ENCODE data around the gene PRTN3.

The PRTN3 gene

DNA sequence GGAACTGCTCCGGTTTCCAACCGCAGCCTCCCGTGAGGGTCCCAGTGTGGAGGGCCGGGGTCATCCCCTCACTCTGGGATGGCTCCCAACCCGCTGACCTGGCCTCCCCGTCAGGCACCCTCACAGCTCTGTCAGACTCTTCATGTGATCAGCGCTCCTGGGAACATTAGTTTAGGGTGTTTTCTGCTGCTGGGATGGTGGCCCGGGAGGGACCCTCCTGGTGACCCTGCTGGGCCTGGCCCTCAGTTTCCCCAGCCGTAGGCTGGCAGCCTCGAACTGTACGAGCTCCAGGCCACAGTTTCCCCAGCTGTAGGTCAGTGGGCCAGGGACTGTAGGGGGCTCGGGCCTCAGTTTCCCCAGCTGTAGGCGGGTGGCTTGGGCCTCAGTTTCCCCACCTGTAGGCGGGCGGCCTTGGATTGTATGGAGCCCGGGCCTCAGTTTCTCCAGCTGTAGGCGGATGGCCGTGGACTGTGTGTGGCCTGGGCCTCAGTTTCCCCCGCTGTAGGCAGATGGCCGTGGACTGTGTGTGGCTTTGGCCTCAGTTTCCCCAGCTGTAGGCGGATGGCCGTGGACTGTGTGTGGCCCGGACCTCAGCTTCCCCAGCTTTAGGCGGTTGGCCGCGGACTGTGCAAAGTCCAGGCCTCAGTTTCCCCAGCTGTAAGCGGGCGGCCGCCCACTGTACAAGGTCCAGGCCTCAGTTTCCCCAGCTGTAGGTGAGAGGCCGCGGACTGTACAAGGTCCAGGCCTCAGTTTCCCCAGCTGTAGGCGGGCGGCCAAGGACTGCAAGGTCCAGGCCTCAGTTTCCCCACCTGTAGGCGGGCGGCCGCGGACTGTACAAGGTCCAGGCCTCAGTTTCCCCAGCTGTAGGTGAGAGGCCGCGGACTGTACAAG is 44.9 kb upstream of the PRTN3 start:
- Histone ChIP-seq H3K4me1 (ENCODE audit: insufficient read depth, insufficient read length) (peaks cover 19% of the 10 kb centered on the region), H3K27me3 (ENCODE audit: insufficient read depth, insufficient read length) (no peaks in the 10 kb centered on the region), H3K9me3 (ENCODE audit: insufficient read depth, low read length) (no peaks in the 10 kb centered on the region), H3K9ac (ENCODE audit: insufficient read length, low read depth) (peak overlapping the region; percentile 94), H3K36me3 (ENCODE audit: insufficient read depth, insufficient read length, low read length) (peaks cover 28% of the 10 kb centered on the region), H3K4me3 (ENCODE audit: insufficient read length, low read depth) (peak overlapping the region; percentile 75)
- TF ChIP-seq ZNF274 (IDR thresholded peaks at IDR 0.05; ENCODE audit: low read depth, low read length) (no peak), YY1 (IDR thresholded peaks at IDR 0.05; ENCODE audit: insufficient read depth, insufficient read length) (no peak), SUZ12 (IDR thresholded peaks at IDR 0.05; ENCODE audit: extremely low read depth, insufficient read depth, insufficient read length) (no peak)
- DNase-seq (ENCODE audit: low read depth, low spot score), result no peak

DNA sequence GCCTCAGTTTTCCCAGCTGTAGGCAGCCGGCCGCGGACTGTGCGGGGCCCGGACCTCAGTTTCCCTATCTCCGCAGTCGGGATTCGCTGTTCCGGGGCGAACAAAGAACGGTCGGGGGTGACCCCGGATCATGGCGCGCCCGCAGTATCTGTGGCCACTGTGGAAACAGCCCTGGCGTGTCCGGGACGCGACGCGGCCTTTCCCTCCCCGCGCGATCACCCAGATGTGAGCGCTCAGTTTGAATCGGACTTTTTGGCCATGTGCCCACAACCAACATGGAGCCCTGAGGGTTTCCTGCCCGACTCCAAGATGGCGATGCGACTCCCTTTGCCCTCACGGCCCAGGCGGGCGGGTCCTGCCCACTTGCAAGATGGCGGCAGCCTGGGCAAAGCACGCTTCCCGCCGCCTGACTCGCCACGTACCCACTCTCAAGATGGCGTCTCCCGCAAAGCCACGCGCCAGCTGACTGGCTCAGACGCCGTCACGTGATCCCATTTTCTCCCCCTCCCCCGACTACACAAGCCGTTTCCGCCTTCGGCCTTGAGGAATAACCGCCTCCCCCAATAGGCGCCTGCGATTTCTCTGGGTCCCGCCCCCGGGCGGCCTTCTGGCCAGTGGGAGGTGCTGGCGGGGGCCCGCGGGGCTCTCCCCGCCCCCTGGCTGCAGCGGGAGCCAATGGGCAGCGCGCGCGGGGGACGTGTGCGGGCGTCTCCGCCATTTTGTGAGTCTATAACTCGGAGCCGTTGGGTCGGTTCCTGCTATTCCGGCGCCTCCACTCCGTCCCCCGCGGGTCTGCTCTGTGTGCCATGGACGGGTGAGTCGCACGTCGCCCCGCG is 43.9 kb upstream of the PRTN3 start, which contains the start of gene PTBP1:
Gene PTBP1 (plus strand): TSS at position 761 of the 836 bp plus-strand sequence. CDS start 46 bp downstream, at position 807.
- DNase-seq (ENCODE audit: low read depth, low spot score), result peak; percentile 100
- H3K36me3 ChIP-seq (ENCODE audit: insufficient read depth, insufficient read length, low read length), result peaks cover 38% of the 10 kb centered on the region
- H3K4me1 ChIP-seq (ENCODE audit: insufficient read depth, insufficient read length), result peaks cover 29% of the 10 kb centered on the region
- TF ChIP-seq YY1 (IDR thresholded peaks at IDR 0.05; ENCODE audit: insufficient read depth, insufficient read length) (peak; percentile 100), SUZ12 (IDR thresholded peaks at IDR 0.05; ENCODE audit: extremely low read depth, insufficient read depth, insufficient read length) (no peak)
- H3K27me3 ChIP-seq (ENCODE audit: insufficient read depth, insufficient read length), result no peaks in the 10 kb centered on the region
- peak within 1 kb of the TSS; percentile 94 for H3K9ac ChIP-seq (ENCODE audit: insufficient read length, low read depth)
- H3K9me3 ChIP-seq (ENCODE audit: insufficient read depth, low read length), result no peaks in the 10 kb centered on the region
- H3K4me3 ChIP-seq (ENCODE audit: insufficient read length, low read depth), result peak within 1 kb of the TSS; percentile 85

DNA sequence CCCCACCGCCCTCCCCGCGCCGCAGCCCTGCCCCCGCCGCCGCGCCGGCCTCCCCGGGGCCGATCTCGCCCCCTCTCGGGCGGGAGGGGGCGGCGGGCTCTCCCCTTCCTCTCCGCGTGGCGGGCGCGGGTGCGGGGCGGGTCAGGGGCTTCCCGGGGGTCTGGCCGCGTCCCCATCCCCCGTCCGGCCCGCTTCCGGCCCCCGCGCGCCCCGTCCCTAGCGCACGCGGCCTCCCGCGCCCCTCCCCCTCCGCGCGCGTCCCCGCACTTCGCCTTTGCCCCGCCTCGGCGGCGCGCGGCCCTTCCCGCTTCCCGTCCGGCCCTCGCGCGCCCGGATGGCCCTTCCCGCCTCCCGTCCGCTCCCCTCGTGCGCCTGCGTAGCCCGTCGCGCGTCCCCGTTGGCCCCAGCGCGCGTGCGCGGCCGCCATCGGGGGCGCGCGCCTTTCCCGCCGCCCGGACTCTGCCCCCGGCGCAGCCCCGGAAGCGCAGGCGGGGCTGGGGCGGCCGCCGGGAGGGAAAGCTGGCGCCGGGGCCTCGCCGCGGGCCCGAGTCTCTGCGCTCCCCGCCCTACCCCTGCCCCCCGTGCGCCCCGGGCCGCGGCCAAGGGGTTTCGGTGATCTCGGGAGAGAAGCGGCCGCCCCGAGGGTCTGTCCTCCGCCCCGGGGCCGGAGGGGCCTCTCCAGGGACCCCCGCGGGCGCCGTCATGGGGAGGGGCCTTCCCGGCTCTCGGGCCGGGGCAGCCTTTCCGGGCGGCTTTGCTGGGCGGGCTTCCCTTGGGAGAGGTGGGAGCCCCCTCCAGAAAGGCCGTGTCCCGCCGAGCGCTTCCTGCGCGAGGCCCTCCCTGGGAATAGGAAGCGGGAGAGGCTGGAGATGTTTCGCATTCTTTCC is 43.0 kb upstream of the PRTN3 start:
- Histone ChIP-seq H3K4me1 (ENCODE audit: insufficient read depth, insufficient read length) (peaks cover 37% of the 10 kb centered on the region), H3K27me3 (ENCODE audit: insufficient read depth, insufficient read length) (no peaks in the 10 kb centered on the region), H3K9ac (ENCODE audit: insufficient read length, low read depth) (peak overlapping the region; percentile 91)

DNA sequence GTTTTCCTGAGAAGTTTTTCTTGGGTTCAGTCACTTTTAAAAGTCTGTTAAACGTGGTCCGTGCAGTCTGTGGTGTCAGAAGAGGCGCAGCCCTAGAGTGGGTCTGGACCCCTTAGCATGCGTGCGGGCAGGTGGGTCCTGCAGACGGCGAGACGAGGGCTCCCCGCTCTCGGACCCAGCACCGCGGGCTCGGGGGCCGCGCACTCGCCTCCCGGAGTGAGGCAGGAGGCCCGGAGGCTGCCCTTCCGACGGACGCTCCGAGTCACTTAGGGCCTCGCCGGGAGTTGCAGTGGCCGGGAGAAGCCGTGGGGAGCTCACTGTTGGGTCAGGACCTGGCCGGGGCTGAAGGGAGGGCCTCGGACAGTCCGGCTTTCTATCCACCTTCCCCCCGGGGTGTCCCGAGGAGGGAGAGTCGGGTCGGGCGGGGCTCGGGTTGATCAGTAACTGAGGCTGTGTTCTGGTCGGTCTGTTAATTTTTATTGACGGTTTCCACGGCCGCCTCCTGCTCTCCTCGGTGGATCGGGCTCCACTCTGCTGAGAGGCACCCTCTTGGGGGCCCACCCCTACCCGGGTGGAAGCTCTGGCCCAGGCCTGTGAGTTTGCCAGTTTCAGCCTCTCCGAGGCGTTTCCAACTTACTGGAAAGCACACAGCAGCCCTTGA is 42.3 kb upstream of the PRTN3 start:
- no peaks in the 10 kb centered on the region for H3K27me3 ChIP-seq (ENCODE audit: insufficient read depth, insufficient read length)

More for the DNA sequence above, 43.0 kb upstream of the PRTN3 start:
- H3K9me3 ChIP-seq (ENCODE audit: insufficient read depth, low read length), result no peaks in the 10 kb centered on the region
- DNase-seq (ENCODE audit: low read depth, low spot score), result no peak
- peaks cover 47% of the 10 kb centered on the region for H3K36me3 ChIP-seq (ENCODE audit: insufficient read depth, insufficient read length, low read length)
- no peak for TF ChIP-seq ZNF274 (IDR thresholded peaks at IDR 0.05; ENCODE audit: low read depth, low read length)
- peak overlapping the region; percentile 85 for H3K4me3 ChIP-seq (ENCODE audit: insufficient read length, low read depth)

DNA sequence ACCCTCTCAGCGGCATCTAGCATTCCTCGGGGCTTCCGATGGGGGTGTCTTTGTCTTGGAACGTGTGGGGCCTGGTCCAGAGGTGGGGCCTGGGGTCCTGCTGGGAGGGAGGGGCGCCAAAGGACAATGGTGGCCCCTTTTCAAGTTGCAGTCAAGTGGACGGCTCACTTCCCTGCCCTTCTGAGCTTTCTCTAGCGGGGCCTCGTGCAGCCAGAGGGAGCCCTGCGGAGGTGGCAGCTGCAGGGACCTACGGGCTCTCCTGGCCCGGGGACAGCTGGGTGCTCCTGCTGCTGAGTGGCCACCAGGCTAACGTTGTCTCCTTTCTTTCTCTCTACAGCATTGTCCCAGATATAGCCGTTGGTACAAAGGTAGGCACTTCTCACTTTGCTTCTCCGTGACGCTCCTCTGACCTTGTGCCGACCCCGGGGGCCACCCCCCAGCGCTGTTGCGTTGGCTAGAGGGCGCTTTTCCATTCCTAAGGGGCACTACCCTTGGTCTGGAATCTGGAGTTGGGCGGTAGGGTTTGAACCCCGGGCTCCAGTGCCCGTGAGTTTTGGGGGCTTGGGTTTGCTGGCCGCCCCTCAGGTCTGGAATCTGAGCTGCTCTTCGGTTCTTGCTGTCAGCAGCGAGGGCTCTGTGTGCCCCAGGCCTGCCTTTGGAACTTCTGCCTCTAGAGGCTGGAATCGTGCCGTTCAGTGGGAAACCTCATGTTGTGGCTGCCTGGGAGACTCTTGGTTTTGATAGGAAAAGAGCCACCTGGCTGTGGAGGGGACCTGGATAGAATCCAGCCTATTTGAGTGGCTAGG is 41.5 kb upstream of the PRTN3 start:
- H3K4me1 ChIP-seq (ENCODE audit: insufficient read depth, insufficient read length), result peaks cover 40% of the 10 kb centered on the region
- peaks cover 62% of the 10 kb centered on the region for H3K36me3 ChIP-seq (ENCODE audit: insufficient read depth, insufficient read length, low read length)
- H3K4me3 ChIP-seq (ENCODE audit: insufficient read length, low read depth), result peak overlapping the region; percentile 85
- H3K9me3 ChIP-seq (ENCODE audit: insufficient read depth, low read length), result no peaks in the 10 kb centered on the region
- no peaks in the 10 kb centered on the region for H3K27me3 ChIP-seq (ENCODE audit: insufficient read depth, insufficient read length)
- TF ChIP-seq SUZ12 (IDR thresholded peaks at IDR 0.05; ENCODE audit: extremely low read depth, insufficient read depth, insufficient read length), result no peak
- no peak for TF ChIP-seq YY1 (IDR thresholded peaks at IDR 0.05; ENCODE audit: insufficient read depth, insufficient read length)
- no peak for DNase-seq (ENCODE audit: low read depth, low spot score)
- peak overlapping the region; percentile 91 for H3K9ac ChIP-seq (ENCODE audit: insufficient read length, low read depth)

More for the DNA sequence above, 42.3 kb upstream of the PRTN3 start:
- Histone ChIP-seq H3K36me3 (ENCODE audit: insufficient read depth, insufficient read length, low read length) (peaks cover 54% of the 10 kb centered on the region), H3K9ac (ENCODE audit: insufficient read length, low read depth) (peak overlapping the region; percentile 91), H3K4me1 (ENCODE audit: insufficient read depth, insufficient read length) (peaks cover 43% of the 10 kb centered on the region), H3K9me3 (ENCODE audit: insufficient read depth, low read length) (no peaks in the 10 kb centered on the region), H3K4me3 (ENCODE audit: insufficient read length, low read depth) (peak overlapping the region; percentile 85)
- TF ChIP-seq ZNF274 (IDR thresholded peaks at IDR 0.05; ENCODE audit: low read depth, low read length) (no peak), YY1 (IDR thresholded peaks at IDR 0.05; ENCODE audit: insufficient read depth, insufficient read length) (no peak), SUZ12 (IDR thresholded peaks at IDR 0.05; ENCODE audit: extremely low read depth, insufficient read depth, insufficient read length) (no peak)
- DNase-seq (ENCODE audit: low read depth, low spot score), result no peak
